Ishikawa (cell line): ENCODE data around the gene EXOC3.
A peak's percentile ranks its signal among the peaks of the same experiment; 100 is the strongest.

Source experiments
- CEBPB ChIP-seq: IDR thresholded peaks from 2 replicates; pipeline ENCODE4 v1.6.1; 2012
- CREB1 ChIP-seq: IDR thresholded peaks from 2 replicates; pipeline ENCODE4 v1.6.1; 2012; ENCODE audit warnings: low read depth
- EGR1 ChIP-seq: IDR thresholded peaks from 2 replicates; pipeline ENCODE4 v1.6.1; 2012
- EP300 ChIP-seq: IDR thresholded peaks from 2 replicates; pipeline ENCODE4 v1.6.1; 2012; ENCODE audit warnings: borderline replicate concordance
- FOXM1 ChIP-seq: IDR thresholded peaks from 2 replicates; pipeline ENCODE4 v1.6.1; 2012; ENCODE audit warnings: low read depth, borderline replicate concordance
- NFIC ChIP-seq: IDR thresholded peaks from 2 replicates; pipeline ENCODE4 v1.6.1; 2012
- RAD21 ChIP-seq: IDR thresholded peaks from 2 replicates; pipeline ENCODE4 v1.6.1; 2012; ENCODE audit warnings: low read depth
- TAF1 ChIP-seq: IDR thresholded peaks from 2 replicates; pipeline ENCODE4 v1.6.1; 2012; ENCODE audit warnings: low read depth, mild to moderate bottlenecking
- TCF12 ChIP-seq: IDR thresholded peaks from 2 replicates; pipeline ENCODE4 v1.6.1; 2012; ENCODE audit warnings: low read depth
- TEAD4 ChIP-seq: IDR thresholded peaks from 2 replicates; pipeline ENCODE4 v1.6.1; 2012
- YY1 ChIP-seq: IDR thresholded peaks from 2 replicates; pipeline ENCODE4 v1.6.1; 2012; ENCODE audit warnings: low read depth
- ZBTB7A ChIP-seq: IDR thresholded peaks from 2 replicates; pipeline ENCODE4 v1.6.1; 2012; ENCODE audit warnings: low read depth
- TF ChIP-seq, protein P1 (sequence below): IDR thresholded peaks from 2 replicates; pipeline ENCODE4 v1.6.1; 2012
- TF ChIP-seq, protein P2 (sequence below): IDR thresholded peaks from 2 replicates; pipeline ENCODE4 v1.6.1; 2012; ENCODE audit warnings: low read depth, mild to moderate bottlenecking
- TF ChIP-seq, protein P3 (sequence below): IDR thresholded peaks from 2 replicates; pipeline ENCODE4 v1.6.1; 2012

EXOC3 gene

DNA sequence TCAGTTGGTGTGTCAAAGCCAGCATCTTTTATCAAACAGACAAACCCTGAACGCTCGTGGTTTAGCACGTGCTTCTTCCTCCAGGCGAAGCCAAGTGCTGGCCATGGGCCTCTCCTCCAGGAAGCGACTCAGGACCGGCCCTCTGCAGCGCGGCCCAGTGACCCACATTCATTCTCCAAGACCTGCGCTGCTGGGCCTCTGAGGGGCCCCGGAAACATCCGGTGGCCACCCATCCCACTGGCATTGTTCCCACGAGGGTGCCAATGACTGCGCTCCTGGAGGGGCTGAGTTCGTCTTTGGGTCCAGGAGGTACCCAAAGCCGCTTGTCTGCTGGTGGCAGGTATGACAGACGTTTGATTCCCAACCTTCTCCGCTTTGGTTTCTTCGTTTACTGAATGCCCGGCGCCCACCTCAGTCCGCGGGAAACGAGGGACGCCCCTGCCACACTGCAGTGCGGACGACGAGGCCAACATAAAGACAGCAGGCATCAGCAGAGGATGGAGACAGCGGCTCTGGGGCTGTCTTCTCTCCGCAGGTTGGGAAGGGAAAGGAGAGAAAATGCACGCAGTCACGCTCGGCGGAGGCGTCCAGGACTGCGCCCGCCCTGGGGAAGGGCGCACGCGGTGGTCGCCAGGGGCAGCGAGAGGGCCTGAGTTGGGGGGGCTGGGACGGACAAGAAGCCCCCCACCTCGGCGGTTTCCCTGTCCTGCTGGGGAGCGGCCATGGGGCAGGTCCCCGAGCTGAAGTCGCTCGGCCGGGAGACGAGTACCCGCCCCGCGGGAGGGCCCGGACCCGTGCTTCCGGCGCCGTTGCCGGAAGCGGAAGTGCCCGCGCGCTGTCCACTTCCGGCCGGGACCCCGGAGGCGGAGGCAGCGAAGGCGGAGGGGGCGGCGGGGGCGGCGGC lies at the start of gene EXOC3:
EXOC3 (plus strand) TSS at position 842 of the 904 bp plus-strand sequence. CDS start 3,030 bp downstream, outside the sequence.
- peak; percentile 45; the same call in 1 of the 2 replicates for TF ChIP-seq EGR1
- TF ChIP-seq, protein P1, sequence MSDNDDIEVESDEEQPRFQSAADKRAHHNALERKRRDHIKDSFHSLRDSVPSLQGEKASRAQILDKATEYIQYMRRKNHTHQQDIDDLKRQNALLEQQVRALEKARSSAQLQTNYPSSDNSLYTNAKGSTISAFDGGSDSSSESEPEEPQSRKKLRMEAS, result peak; percentile 89
- no peak for TF ChIP-seq EP300
- TF ChIP-seq TCF12, result no peak
- peak; percentile 83; the same call in 1 of the 2 replicates for TF ChIP-seq TAF1
- no peak for TF ChIP-seq ZBTB7A
- TF ChIP-seq CEBPB, result no peak
- no peak for TF ChIP-seq FOXM1
- peak; percentile 56; the same call in 1 of the 2 replicates for TF ChIP-seq YY1
- TF ChIP-seq, protein P2, sequence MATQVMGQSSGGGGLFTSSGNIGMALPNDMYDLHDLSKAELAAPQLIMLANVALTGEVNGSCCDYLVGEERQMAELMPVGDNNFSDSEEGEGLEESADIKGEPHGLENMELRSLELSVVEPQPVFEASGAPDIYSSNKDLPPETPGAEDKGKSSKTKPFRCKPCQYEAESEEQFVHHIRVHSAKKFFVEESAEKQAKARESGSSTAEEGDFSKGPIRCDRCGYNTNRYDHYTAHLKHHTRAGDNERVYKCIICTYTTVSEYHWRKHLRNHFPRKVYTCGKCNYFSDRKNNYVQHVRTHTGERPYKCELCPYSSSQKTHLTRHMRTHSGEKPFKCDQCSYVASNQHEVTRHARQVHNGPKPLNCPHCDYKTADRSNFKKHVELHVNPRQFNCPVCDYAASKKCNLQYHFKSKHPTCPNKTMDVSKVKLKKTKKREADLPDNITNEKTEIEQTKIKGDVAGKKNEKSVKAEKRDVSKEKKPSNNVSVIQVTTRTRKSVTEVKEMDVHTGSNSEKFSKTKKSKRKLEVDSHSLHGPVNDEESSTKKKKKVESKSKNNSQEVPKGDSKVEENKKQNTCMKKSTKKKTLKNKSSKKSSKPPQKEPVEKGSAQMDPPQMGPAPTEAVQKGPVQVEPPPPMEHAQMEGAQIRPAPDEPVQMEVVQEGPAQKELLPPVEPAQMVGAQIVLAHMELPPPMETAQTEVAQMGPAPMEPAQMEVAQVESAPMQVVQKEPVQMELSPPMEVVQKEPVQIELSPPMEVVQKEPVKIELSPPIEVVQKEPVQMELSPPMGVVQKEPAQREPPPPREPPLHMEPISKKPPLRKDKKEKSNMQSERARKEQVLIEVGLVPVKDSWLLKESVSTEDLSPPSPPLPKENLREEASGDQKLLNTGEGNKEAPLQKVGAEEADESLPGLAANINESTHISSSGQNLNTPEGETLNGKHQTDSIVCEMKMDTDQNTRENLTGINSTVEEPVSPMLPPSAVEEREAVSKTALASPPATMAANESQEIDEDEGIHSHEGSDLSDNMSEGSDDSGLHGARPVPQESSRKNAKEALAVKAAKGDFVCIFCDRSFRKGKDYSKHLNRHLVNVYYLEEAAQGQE, result no peak

GRCh38 chr5:393846-394275 lies 49.1 kb upstream of the EXOC3 start:
- TF ChIP-seq EP300 (no peak), ZBTB7A (no peak), TCF12 (no peak), EGR1 (no peak), CEBPB (no peak), YY1 (no peak), RAD21 (no peak), CREB1 (no peak), TEAD4 (no peak), TAF1 (no peak), NFIC (no peak), FOXM1 (no peak)
- TF ChIP-seq, protein P1, result no peak
- TF ChIP-seq, protein P2, result no peak
- TF ChIP-seq, protein P3, sequence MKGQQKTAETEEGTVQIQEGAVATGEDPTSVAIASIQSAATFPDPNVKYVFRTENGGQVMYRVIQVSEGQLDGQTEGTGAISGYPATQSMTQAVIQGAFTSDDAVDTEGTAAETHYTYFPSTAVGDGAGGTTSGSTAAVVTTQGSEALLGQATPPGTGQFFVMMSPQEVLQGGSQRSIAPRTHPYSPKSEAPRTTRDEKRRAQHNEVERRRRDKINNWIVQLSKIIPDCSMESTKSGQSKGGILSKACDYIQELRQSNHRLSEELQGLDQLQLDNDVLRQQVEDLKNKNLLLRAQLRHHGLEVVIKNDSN, result no peak

DNA sequence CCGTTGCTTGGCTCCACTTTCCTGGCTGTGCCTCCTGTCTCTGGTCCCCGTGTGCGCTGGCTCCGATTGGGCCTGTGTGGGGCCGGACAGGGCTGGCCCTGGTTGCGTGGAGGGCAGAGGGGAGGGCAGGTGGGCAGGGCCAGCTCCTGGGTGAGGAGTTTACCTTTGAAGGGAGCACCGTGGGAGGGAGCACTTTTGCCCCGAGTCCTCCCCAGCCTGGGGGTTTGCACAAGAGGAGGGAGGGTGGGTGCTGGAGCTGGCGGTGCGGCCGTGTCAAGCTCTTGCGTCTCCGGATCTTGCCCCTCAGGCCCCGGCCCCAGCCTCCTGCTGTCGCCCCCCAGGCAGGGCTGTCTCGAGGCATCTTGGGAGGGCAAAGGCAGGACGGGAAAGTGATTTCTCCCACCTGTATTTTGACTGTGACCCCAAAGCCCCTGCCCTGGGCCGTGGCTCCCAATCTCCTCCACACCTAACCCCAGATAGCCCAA lies 48.3 kb upstream of the EXOC3 start:
- TF ChIP-seq NFIC (no peak), FOXM1 (no peak), TCF12 (no peak), YY1 (no peak), RAD21 (no peak), CEBPB (no peak), ZBTB7A (no peak), TAF1 (no peak), CREB1 (no peak), EP300 (no peak), EGR1 (no peak), TEAD4 (no peak)
- TF ChIP-seq, protein P2, result no peak
- TF ChIP-seq, protein P1, result no peak
- TF ChIP-seq, protein P3, result no peak
